Measurements from ENCODE around the gene ATXN2.

The ATXN2 gene

DNA sequence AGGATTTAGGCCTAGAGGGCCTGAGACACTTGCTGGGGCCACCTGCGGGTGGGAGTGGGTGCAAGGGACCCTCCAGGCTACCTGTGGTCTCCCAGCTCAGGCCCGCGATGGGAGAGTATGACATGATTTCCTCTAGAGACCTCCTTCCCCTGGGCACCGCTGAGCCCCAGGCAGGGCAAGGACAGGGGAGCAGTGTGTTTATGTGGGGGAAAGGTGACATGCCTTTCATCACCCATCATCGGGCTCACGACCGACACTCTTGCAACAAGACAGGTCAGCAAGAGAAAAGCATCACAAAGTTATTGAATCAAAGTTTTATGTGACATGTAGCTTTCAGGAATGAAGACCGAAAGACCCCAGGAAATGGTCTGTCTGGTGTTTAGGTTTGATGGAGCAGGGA lies 173.5 kb downstream of the ATXN2 start:
- no peak for TF ChIP-seq CTCF (conservative IDR thresholded peaks at IDR 0.05; ENCODE audit: low read length)
- H3K4me3 ChIP-seq (ENCODE audit: low read length), result no peak overlapping the region
- DNase-seq (ENCODE audit: low read depth), result no peak

- TF ChIP-seq CTCF (conservative IDR thresholded peaks at IDR 0.05; ENCODE audit: low read length), result no peak
- no peak overlapping the region for H3K4me3 ChIP-seq (ENCODE audit: low read length)
- DNase-seq (ENCODE audit: low read depth), result no peak
Observed at GRCh38 chr12:111424793-111425251, 174.3 kb downstream of the ATXN2 start.

DNA sequence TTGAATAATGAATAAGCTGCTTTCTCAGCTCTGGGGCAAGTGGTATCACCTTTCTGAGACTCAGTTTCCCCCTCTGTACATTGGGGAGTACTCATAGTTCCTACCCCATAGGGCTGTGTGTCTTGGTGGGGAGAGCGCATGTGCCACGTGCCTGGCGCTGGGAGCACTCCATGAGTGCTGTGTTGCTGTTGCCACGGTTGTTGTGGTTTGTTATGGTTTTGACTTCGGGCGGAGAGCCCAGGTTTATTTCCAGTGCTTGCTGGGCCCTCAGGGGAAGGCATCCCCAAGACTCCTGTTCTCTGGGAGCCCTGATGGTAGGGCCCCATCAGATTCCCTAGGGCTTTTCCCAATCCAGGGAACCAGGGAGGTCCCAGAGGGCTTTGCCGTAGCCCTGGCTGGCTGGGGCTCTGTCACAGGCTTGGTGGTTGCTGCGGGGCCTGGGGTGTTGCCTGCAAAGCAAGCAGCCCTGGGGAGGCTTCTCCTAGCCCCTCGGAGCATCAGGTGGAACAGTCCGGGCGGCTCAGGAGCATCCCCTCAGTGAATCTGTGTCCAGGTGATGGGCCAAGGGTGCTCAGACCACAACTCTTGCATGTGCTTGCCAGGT lies 174.8 kb downstream of the ATXN2 start:
- H3K4me3 ChIP-seq (ENCODE audit: low read length), result no peak overlapping the region
- TF ChIP-seq CTCF (conservative IDR thresholded peaks at IDR 0.05; ENCODE audit: low read length), result no peak
- DNase-seq (ENCODE audit: low read depth), result no peak

DNA sequence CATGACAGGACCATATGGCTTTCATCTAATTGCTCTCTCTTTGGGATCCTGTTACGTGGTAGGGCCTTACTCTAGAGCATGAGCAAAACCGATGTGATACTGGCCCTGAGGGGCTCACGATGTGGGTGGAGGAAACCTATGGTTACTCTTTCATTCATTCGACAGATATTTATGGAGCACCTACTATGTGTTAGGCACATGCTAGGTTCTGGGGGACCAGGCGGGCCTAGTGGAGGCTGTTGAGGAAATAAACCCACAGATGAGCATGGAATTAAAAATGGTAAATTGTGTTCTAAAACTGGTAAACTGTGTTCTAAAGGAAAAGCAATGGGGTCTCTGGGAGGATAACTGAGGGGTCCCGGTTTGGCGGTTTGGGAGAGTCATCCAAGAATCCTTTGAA lies 178.6 kb downstream of the ATXN2 start:
- no peak overlapping the region for H3K4me3 ChIP-seq (ENCODE audit: low read length)
- TF ChIP-seq CTCF (conservative IDR thresholded peaks at IDR 0.05; ENCODE audit: low read length), result no peak
- no peak for DNase-seq (ENCODE audit: low read depth)

- H3K4me3 ChIP-seq (ENCODE audit: low read length), result no peak overlapping the region
- no peak for TF ChIP-seq CTCF (conservative IDR thresholded peaks at IDR 0.05; ENCODE audit: low read length)
- DNase-seq (ENCODE audit: low read depth), result no peak
Observed at GRCh38 chr12:111419784-111420183, 179.3 kb downstream of the ATXN2 start.

- no peak for TF ChIP-seq CTCF (conservative IDR thresholded peaks at IDR 0.05; ENCODE audit: low read length)
- no peak for DNase-seq (ENCODE audit: low read depth)
- no peak overlapping the region for H3K4me3 ChIP-seq (ENCODE audit: low read length)
Observed at GRCh38 chr12:111418594-111418880, 180.6 kb downstream of the ATXN2 start.

DNA sequence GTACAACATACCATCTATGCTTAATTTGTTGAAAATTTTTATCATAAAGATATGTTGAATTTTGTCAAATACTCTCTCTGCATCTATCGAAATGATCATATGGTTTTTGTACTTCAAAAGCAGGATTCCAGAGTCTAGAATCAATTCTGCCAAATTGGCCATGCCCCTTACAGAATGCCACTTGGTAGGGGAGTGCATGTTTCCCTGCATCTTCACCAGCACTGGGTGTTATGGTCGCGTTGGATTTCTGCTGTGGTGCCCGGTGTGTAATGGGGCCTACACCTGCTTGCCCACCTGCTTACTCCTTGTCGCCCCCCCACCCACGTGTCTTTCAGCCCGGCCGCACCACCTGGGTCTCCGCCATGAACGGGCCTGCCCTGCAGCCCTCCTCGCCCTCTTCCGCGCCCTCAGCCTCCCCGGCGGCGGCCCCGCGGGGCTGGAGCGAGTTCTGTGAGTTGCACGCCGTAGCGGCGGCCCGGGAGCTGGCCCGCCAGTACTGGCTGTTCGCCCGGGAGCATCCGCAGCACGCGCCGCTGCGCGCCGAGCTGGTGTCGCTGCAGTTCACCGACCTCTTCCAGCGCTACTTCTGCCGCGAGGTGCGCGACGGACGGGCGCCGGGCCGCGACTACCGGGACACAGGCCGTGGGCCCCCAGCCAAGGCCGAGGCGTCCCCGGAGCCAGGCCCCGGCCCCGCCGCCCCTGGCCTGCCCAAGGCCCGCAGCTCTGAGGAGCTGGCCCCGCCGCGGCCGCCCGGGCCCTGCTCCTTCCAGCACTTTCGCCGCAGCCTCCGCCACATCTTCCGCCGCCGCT lies 181.1 kb downstream of the ATXN2 start:
- no peak for TF ChIP-seq CTCF (conservative IDR thresholded peaks at IDR 0.05; ENCODE audit: low read length)
- no peak overlapping the region for H3K4me3 ChIP-seq (ENCODE audit: low read length)
- no peak for DNase-seq (ENCODE audit: low read depth)

All from AG10803 (cell line).